B cell (primary cell): Measurements from ENCODE around the gene MYMK. TPM values are rescaled to one million over a fixed set of nuclear protein-coding genes. Genes with fewer than 3 reads are reported as not detected.

Source experiments
- ATAC-seq: fragments of 200-7000 bp; cut with Tn5 transposase; one replicate; pipeline ENCODE4 v1.10.0; 2021; ENCODE audit warnings: low read depth, mild to moderate bottlenecking, moderate number of reproducible peaks, moderate library complexity
- CTCF ChIA-PET: fragments of 350-600 bp; sonication (Branson Sonifier 250); formaldehyde crosslinking; loops from one replicate; lab custom pipeline; 2021; ENCODE audit warnings: antibody characterized with exemption, inconsistent platforms; lab: Charles Lee
- POLR2A ChIA-PET: fragments of 350-600 bp; sonication (Branson Sonifier 250); formaldehyde crosslinking; loops from one replicate; lab custom pipeline; 2021; ENCODE audit warnings: antibody characterized with exemption; lab: Charles Lee
- DNase-seq: peaks from one replicate; pipeline ENCODE4 v3.0.0; 2013
- H2AFZ ChIP-seq: 2 replicates; pipeline ENCODE4 v1.6.1; 2012; ENCODE audit warnings: mild to moderate bottlenecking, low read depth, low read length; ENCODE audit not compliant: insufficient read depth, poor library complexity, severe bottlenecking
- H3K27ac ChIP-seq, 2 donors: 1 replicate in 1 of 2; 2 replicates in 1 of 2; pipeline ENCODE4 v1.5.1; 2012 to 2013; ENCODE audit warnings: low read length in 2 of 2, mild to moderate bottlenecking in 2 of 2, moderate library complexity in 1 of 2
- H3K27me3 ChIP-seq, 4 experiments: fragments of 200-600 bp in 1 of 4; sonication (generic) in 1 of 4; replicated peaks in 1 of 4; 1 replicate in 2 of 4; 2 replicates in 2 of 4; pipeline versions ENCODE4 v1.6.1 to v1.7.0; 2013 to 2016; ENCODE audit warnings: low read length in 3 of 4, mild to moderate bottlenecking in 2 of 4, mixed read lengths in 1 of 4, moderate library complexity in 1 of 4; ENCODE audit not compliant: insufficient read depth in 4 of 4, control insufficient read depth in 3 of 4; ENCODE audit errors: control extremely low read depth in 1 of 4
- H3K36me3 ChIP-seq, 2 experiments: replicated peaks in 1 of 2; 1 replicate in 1 of 2; 2 replicates in 1 of 2; pipeline versions ENCODE4 v1.6.1 to v1.7.1; 2013; ENCODE audit warnings: low read length in 1 of 2; ENCODE audit not compliant: insufficient read depth in 2 of 2, control insufficient read depth in 1 of 2; ENCODE audit errors: control extremely low read depth in 1 of 2, extremely low read depth in 1 of 2
- H3K4me1 ChIP-seq, 2 donors: fragments of 200-600 bp in 1 of 2; sonication (generic) in 1 of 2; 1 replicate in 1 of 2; 2 replicates in 1 of 2; pipeline versions ENCODE4 v1.5.1 to v1.6.1; 2013 to 2017; ENCODE audit warnings: low read length in 2 of 2; ENCODE audit not compliant: control insufficient read depth in 2 of 2, insufficient read depth in 2 of 2
- H3K4me2 ChIP-seq: replicated peaks from 2 replicates; pipeline ENCODE3; 2012; ENCODE audit warnings: mild to moderate bottlenecking, low read depth, low read length; ENCODE audit not compliant: poor library complexity, severe bottlenecking
- H3K4me3 ChIP-seq, 5 experiments: fragments of 200-600 bp in 1 of 5; sonication (generic) in 1 of 5; 1 replicate in 3 of 5; 2 replicates in 2 of 5; pipeline versions ENCODE4 v1.5.1 to v1.7.0; 2011 to 2016; ENCODE audit warnings: low read length in 4 of 5, mild to moderate bottlenecking in 4 of 5, low read depth in 2 of 5, control low read depth in 1 of 5, moderate library complexity in 1 of 5; ENCODE audit not compliant: insufficient read depth in 1 of 5; ENCODE audit errors: control extremely low read depth in 1 of 5, extremely low read depth in 1 of 5
- H3K79me2 ChIP-seq: fragments of 200-600 bp; sonication (generic); one replicate; pipeline ENCODE4 v1.6.0; 2016; ENCODE audit warnings: low read length; ENCODE audit not compliant: control insufficient read depth, insufficient read depth
- H3K9ac ChIP-seq: fragments of 200-600 bp; sonication (generic); 2 replicates; pipeline ENCODE4 v1.6.1; 2017; ENCODE audit warnings: mild to moderate bottlenecking, low read length, moderate library complexity
- H3K9me3 ChIP-seq, 3 donors: one replicate each; pipeline versions ENCODE4 v1.6.1 to v1.7.1; 2013; ENCODE audit warnings: low read length in 2 of 3; ENCODE audit not compliant: control insufficient read depth in 2 of 3, insufficient read depth in 1 of 3; ENCODE audit errors: control extremely low read depth in 1 of 3
- H4K20me1 ChIP-seq: 2 replicates; pipeline ENCODE4 v1.6.0; 2012; ENCODE audit warnings: mild to moderate bottlenecking, low read length; ENCODE audit not compliant: insufficient read depth, control insufficient read depth, poor library complexity, severe bottlenecking
- H3K27ac Mint-ChIP-seq: one replicate; pipeline ENCODE4 v1.8.0; 2021; ENCODE audit warnings: mixed read lengths
- H3K27me3 Mint-ChIP-seq: one replicate; pipeline ENCODE4 v1.8.0; 2021; ENCODE audit warnings: mixed read lengths
- H3K4me1 Mint-ChIP-seq: one replicate; pipeline ENCODE4 v1.8.0; 2021; ENCODE audit warnings: mixed read lengths
- H3K4me3 Mint-ChIP-seq: one replicate; pipeline ENCODE4 v1.8.0; 2021; ENCODE audit warnings: mixed read lengths
- H3K9me3 Mint-ChIP-seq: one replicate; pipeline ENCODE4 v1.8.0; 2022; ENCODE audit warnings: mixed read lengths; ENCODE audit not compliant: insufficient read depth
- EZH2 ChIP-seq: IDR thresholded peaks from 2 replicates; pipeline ENCODE4 v1.6.1; 2012; ENCODE audit warnings: borderline replicate concordance, low read depth, mild to moderate bottlenecking, moderate library complexity, low read length; ENCODE audit not compliant: insufficient read depth, poor library complexity, severe bottlenecking
- WGBS: methylation state at CpG from one replicate; pipeline ENCODE4 v1.1.5; 2013; ENCODE audit warnings: missing lambda C conversion rate; ENCODE audit not compliant: insufficient coverage; 5-methylcytosine and 5-hydroxymethylcytosine counted together
- intact Hi-C: fragments of 100-400 bp; cut with micrococcal nuclease; formaldehyde crosslinking; loops from one replicate; pipeline ENCODE4 v1.10.0; 2022
- polyA plus RNA-seq: library from polyadenylated mRNA; depleted of rRNA; stranded (reverse); fragments of >200 nt; gene quantifications from 2 replicates; pipeline ENCODE4 v1.2.3, GENCODE V29; 2012
- total RNA-seq, 2 donors: library from RNA; stranded (reverse); fragments of 120-200 nt in 1 of 2; gene quantifications; 1 replicate in 1 of 2; 2 replicates in 1 of 2; pipeline versions ENCODE4 v1.2.3 to v1.2.4, GENCODE V29; 2013 to 2022
- TF ChIP-seq, protein P1 (sequence below): fragments of 200-600 bp; IDR thresholded peaks from one replicate; pipeline ENCODE4 v1.8.0; 2022; ENCODE audit warnings: antibody characterized with exemption, mild to moderate bottlenecking

MYMK gene
- total and polyA plus RNA-seq, 2 donors (not counting 1 experiment from before 2014, with no cell fraction given), result not detected

- Histone ChIP-seq H3K4me2 (no peak overlapping the region), H3K27ac (no peak overlapping the region), H3K27me3 (peaks cover 0 to 19% (median 4%) of the 10 kb centered on the region in 4 experiments), H3K9me3 (peaks cover 0 to 5% (median 0%) of the 10 kb centered on the region in 3 donors), H2AFZ (no peak overlapping the region), H3K36me3 (no peaks in the 10 kb centered on the region), H3K9ac (no peak overlapping the region), H3K4me1 (peaks cover 13 to 21% of the 10 kb centered on the region in 2 donors), H3K79me2 (no peaks in the 10 kb centered on the region), H3K4me3 (no peak overlapping the region), H4K20me1 (no peaks in the 10 kb centered on the region)
- ATAC-seq (no peak), DNase-seq (no peak)
- POLR2A ChIA-PET, result no interaction called here
- H3K4me3 Mint-ChIP-seq, result no peak overlapping the region
- TF ChIP-seq EZH2, result no peak
- TF ChIP-seq, protein P1, sequence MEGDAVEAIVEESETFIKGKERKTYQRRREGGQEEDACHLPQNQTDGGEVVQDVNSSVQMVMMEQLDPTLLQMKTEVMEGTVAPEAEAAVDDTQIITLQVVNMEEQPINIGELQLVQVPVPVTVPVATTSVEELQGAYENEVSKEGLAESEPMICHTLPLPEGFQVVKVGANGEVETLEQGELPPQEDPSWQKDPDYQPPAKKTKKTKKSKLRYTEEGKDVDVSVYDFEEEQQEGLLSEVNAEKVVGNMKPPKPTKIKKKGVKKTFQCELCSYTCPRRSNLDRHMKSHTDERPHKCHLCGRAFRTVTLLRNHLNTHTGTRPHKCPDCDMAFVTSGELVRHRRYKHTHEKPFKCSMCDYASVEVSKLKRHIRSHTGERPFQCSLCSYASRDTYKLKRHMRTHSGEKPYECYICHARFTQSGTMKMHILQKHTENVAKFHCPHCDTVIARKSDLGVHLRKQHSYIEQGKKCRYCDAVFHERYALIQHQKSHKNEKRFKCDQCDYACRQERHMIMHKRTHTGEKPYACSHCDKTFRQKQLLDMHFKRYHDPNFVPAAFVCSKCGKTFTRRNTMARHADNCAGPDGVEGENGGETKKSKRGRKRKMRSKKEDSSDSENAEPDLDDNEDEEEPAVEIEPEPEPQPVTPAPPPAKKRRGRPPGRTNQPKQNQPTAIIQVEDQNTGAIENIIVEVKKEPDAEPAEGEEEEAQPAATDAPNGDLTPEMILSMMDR, result no peak
- CTCF ChIA-PET, result no interaction called here
- WGBS, result 94% methylated on average over 23 of the region's 32 CpGs
- H3K4me1 Mint-ChIP-seq, result peaks cover 20% of the 10 kb centered on the region
- no peaks in the 10 kb centered on the region for H3K9me3 Mint-ChIP-seq
- intact Hi-C loops, result no loop called here
- H3K27ac Mint-ChIP-seq, result no peak overlapping the region
- peaks cover 15% of the 10 kb centered on the region for H3K27me3 Mint-ChIP-seq
These were observed 37.3 kb upstream of the MYMK start for GRCh38 chr9:133561976-133562554.

DNA sequence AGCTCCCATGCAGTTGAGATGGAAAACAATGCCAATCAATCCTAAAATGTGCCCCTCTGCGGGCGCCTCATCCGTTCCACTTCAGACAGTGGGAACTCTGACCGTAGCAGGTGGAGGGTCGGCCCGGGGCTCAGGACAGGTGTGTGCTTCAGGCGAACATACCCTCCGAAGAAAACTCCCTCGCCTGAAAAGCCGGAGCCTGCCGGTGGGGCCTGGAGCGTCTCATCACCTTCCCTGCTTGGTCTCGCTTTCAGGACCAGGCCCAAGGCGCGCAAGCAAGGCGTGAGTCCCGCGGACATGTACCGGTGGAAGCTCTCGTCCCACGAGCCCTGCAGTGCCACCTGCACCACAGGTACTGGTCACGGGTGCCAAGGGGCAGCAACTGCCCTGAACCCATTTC is 36.2 kb upstream of the MYMK start:
- H3K4me1 ChIP-seq, result peaks cover 13 to 21% of the 10 kb centered on the region in 2 donors
- WGBS, result 97% methylated on average over 22 of the region's 22 CpGs
- Mint-ChIP-seq H3K27me3 (peaks cover 19% of the 10 kb centered on the region), H3K4me1 (peaks cover 20% of the 10 kb centered on the region), H3K4me3 (no peak overlapping the region), H3K9me3 (no peaks in the 10 kb centered on the region), H3K27ac (no peak overlapping the region)
- no peak overlapping the region for H3K27ac ChIP-seq
- no peak overlapping the region for H3K4me3 ChIP-seq
- ATAC-seq (no peak), DNase-seq (no peak)
- CTCF ChIA-PET, result no interaction called here
- H2AFZ ChIP-seq, result no peak overlapping the region
- peaks cover 0 to 29% (median 4%) of the 10 kb centered on the region in 4 experiments for H3K27me3 ChIP-seq
- no peak overlapping the region for H3K4me2 ChIP-seq
- peaks cover 0 to 8% (median 0%) of the 10 kb centered on the region in 3 donors for H3K9me3 ChIP-seq
- POLR2A ChIA-PET, result no interaction called here
- TF ChIP-seq EZH2, result no peak
- TF ChIP-seq, protein P1, result no peak
- intact Hi-C loops, result no loop called here
- H3K36me3 ChIP-seq, result no peaks in the 10 kb centered on the region
- H3K79me2 ChIP-seq, result no peaks in the 10 kb centered on the region
- H4K20me1 ChIP-seq, result no peaks in the 10 kb centered on the region
- H3K9ac ChIP-seq, result no peak overlapping the region
